ENCODE measurements around the gene G6PC3. TPM values are rescaled to one million over a fixed set of nuclear protein-coding genes. Genes with fewer than 3 reads are reported as not detected.
A peak's percentile ranks its signal among the peaks of the same experiment; 100 is the strongest.

The G6PC3 gene
- total and polyA plus RNA-seq, 3 donors from 2014 or later: 58.0 to 109 (median 85.5) TPM

DNA sequence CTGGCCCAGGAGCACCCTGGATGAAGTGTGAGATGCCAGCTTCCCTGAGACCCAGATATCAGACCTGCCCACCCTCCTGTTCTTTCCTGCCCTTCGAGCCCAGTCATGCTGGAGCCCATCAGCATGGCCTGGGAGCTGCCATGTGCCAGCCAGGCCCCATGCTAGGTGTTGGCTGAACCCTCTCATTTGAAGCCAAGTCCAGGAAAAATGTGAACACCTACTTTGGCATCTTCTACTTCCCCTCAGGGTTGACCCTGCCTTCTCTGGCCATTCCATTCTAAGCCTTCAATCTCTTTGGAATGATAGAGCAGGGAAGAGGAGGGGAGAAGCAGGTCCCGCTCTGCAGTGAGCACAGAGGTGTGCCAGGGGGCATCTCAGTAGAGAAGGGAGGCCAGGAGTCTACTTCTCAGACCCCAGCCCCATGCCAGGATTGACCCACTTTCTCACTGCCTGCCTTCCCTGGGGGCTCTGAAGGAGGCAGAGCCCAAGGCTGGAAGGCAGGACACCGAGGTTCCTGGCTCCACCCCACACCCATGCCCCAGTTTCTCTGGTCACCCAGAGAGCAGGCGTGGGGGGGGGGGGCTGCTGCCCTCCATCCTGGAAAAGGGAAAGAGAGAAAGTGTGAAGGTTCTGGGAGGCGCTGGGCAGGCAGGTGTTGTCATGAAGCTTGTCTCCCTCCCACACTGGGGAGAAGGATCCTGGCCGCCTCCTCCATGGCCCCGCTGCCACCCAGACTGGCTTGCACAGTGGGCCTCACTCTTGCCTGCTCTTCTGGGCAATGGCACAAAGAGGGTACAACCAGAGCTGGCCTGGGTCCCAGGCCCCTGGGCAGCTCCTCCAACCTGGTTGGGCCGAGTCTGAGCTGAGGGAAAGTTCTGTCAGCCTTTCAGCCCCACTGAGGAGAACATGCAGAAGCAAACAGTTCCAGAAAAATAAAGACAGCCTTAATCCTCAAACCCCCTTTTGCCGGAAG is 43.6 kb downstream of the G6PC3 start:
- H3K27me3 ChIP-seq: no peaks in the 10 kb centered on the region
- H3K27ac ChIP-seq: no peak overlapping the region
- H3K4me3 ChIP-seq: no peak overlapping the region
- no peaks in the 10 kb centered on the region for H3K9me3 ChIP-seq
- TF ChIP-seq POLR2A (IDR thresholded peaks at IDR 0.05): no peak
- TF ChIP-seq, protein P1, sequence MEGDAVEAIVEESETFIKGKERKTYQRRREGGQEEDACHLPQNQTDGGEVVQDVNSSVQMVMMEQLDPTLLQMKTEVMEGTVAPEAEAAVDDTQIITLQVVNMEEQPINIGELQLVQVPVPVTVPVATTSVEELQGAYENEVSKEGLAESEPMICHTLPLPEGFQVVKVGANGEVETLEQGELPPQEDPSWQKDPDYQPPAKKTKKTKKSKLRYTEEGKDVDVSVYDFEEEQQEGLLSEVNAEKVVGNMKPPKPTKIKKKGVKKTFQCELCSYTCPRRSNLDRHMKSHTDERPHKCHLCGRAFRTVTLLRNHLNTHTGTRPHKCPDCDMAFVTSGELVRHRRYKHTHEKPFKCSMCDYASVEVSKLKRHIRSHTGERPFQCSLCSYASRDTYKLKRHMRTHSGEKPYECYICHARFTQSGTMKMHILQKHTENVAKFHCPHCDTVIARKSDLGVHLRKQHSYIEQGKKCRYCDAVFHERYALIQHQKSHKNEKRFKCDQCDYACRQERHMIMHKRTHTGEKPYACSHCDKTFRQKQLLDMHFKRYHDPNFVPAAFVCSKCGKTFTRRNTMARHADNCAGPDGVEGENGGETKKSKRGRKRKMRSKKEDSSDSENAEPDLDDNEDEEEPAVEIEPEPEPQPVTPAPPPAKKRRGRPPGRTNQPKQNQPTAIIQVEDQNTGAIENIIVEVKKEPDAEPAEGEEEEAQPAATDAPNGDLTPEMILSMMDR (IDR thresholded peaks at IDR 0.05): no peak
- H3K36me3 ChIP-seq (ENCODE audit: low read depth, missing control alignments): no peaks in the 10 kb centered on the region
- DNase-seq: no peak
- intact Hi-C loops (cut with DNase I; ENCODE audit: low total_unique reads): loop anchor here (10.0 kb wide), 1 partner anchor 49 kb away; the partner anchor contains the start of gene LSM12
- peaks cover 74% of the 10 kb centered on the region for H3K4me1 ChIP-seq
- 70 to 88% methylated on average over 4 to 9 of the region's 9 CpGs for WGBS, 2 donors

DNA sequence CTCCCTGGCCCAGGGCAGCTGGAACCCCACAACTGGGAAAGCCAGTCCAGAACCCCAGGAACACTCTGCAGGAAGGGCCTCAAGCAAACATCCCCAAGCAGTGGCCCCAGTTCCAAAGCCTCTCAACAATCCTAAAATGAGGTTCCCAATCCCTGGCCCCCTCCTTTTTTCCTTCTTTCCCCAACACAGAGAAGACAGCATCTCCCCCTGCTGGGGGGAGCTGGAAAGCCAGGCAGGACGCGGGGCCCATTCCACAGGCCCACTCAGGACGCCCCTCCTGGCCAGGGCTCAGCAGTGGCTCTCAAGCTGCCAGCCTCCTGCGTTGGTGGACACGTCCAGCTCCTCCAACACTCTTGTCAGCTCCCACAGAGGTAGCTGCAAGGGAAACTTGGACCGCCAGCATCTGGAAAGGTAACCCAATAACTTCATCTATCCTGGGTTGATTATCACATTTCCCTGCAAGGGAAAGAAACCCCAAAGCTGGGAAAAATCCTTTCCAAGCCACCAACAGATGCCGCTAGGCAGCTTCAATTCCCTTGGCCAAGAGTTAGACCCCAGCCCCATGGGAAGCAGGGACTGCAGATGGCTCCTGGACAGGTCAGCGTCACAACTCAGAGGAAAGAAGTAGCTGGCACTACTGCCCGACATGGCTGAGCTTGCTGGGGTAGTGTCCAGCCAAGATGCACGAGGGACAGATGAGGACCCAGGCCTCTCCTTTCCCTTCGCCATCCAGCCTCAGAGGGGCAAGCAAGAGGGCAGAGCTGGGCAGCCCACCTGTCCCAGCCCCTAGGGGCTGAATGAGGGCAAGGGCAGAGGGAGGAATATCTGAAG is 45.3 kb downstream of the G6PC3 start:
- Histone ChIP-seq H3K4me3 (no peak overlapping the region), H3K9me3 (no peaks in the 10 kb centered on the region), H3K4me1 (peaks cover 72% of the 10 kb centered on the region), H3K36me3 (ENCODE audit: low read depth, missing control alignments) (no peaks in the 10 kb centered on the region), H3K27ac (no peak overlapping the region), H3K27me3 (no peaks in the 10 kb centered on the region)
- WGBS, 2 donors: 59 to 65% methylated on average over 9 to 11 of the region's 11 CpGs
- TF ChIP-seq POLR2A (IDR thresholded peaks at IDR 0.05): no peak
- TF ChIP-seq, protein P1 (IDR thresholded peaks at IDR 0.05): peak; percentile 52 to 71 (median 63)
- peak; percentile 32 for DNase-seq
- intact Hi-C loops (cut with DNase I; ENCODE audit: low total_unique reads): loop anchor here (10.0 kb wide), 1 partner anchor 51 kb away; the partner anchor contains the start of gene LSM12

DNA sequence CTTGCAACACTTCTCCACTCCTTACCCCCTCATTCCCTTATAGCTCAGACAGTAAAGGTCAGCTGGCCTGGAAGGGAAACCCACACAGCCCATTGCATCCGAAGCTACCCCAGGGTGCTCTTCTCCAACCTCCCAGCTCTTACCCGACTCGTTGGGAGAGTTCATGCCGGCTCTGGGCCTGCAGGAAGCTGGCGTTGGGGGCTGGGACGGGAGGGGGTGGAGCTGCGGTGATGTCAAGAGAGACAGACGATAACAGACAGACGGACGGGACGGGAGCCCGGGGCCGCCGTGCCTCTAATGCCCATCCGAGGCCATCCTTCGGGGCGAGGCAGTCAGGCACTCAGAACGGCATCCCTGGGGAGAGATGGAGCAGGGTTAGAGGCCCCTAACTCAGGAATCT is 46.8 kb downstream of the G6PC3 start:
- Histone ChIP-seq H3K27ac (no peak overlapping the region), H3K4me3 (no peak overlapping the region), H3K27me3 (no peaks in the 10 kb centered on the region), H3K4me1 (peaks cover 69% of the 10 kb centered on the region), H3K9me3 (no peaks in the 10 kb centered on the region), H3K36me3 (ENCODE audit: low read depth, missing control alignments) (no peaks in the 10 kb centered on the region)
- whole genome bisulfite sequencing, 2 donors: 71 to 80% methylated on average over 10 to 18 of the region's 18 CpGs
- intact Hi-C loops (cut with DNase I; ENCODE audit: low total_unique reads): loop anchor here (10.0 kb wide), 1 partner anchor 53 kb away; the partner anchor contains the start of gene LSM12
- DNase-seq: no peak
- TF ChIP-seq POLR2A (IDR thresholded peaks at IDR 0.05): no peak
- TF ChIP-seq, protein P1 (IDR thresholded peaks at IDR 0.05): no peak

DNA sequence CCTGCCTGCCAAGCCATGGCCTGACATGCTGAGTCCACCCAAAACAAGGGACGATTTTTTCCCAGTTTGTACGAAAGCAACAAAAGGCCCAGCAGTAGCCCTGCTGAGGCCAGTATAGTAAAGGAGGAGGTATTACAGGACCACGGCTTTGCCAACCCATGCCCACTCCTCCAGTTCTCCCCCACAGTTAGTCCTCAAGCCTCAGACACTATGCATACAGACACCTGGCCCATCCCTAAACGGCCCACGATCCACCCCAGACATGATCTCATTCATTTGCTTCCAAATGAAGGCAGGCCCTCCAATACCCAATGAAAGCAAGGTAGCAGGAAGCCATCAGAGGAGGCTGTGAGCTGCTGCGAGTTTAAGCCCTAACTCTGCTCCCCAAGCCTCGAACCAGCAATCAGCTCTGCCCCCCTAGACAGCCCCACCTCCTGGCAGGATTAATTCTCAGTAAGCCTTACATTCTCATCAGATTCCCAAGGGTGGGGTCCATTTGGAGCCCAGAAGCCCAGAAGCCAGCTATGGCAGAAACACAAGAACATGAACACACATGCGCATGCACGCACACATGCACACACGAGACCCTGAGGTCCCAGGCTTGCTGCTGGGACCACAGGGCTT is 48.0 kb downstream of the G6PC3 start:
- H3K4me1 ChIP-seq: peaks cover 60% of the 10 kb centered on the region
- H3K27me3 ChIP-seq: no peaks in the 10 kb centered on the region
- no peak overlapping the region for H3K4me3 ChIP-seq
- no peaks in the 10 kb centered on the region for H3K9me3 ChIP-seq
- H3K36me3 ChIP-seq (ENCODE audit: low read depth, missing control alignments): no peaks in the 10 kb centered on the region
- no peak for TF ChIP-seq POLR2A (IDR thresholded peaks at IDR 0.05)
- TF ChIP-seq, protein P1 (IDR thresholded peaks at IDR 0.05): no peak
- intact Hi-C loops (cut with DNase I; ENCODE audit: low total_unique reads): loop anchor here (10.0 kb wide), 1 partner anchor 54 kb away; the partner anchor contains the start of gene LSM12
- no peak overlapping the region for H3K27ac ChIP-seq
- 58 to 68% methylated on average over 9 to 10 of the region's 10 CpGs for WGBS, 2 donors
- no peak for DNase-seq
